ENCODE measurements around the gene MT1G.

DNA sequence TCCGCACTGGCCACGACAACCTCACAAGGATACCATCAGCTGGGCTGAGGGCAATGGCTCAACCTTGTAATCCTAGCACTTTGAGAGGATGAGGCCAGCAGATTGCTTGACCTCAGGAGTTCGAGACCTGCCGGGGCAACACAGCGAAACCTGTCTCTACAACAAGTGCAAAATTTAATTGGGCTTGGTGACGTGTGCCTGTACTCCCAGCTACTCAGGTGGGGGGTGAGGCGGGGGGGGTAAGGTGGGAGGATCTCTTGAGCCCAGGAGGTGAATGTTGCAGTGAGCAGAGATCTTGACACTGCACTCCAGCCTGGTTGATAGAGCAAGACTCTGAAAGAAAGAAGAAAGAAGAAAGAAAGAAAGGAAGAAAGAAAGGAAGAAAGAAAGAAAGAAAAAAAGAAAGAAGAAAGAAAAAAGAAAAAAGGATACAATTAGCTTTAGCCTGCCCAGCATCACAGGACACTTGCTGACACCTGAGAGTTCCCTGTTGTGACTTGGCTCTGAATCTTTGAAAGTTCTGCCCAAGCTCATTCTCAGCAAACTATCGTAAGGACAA lies 47.4 kb downstream of the MT1G start:
- TF ChIP-seq, protein P1, sequence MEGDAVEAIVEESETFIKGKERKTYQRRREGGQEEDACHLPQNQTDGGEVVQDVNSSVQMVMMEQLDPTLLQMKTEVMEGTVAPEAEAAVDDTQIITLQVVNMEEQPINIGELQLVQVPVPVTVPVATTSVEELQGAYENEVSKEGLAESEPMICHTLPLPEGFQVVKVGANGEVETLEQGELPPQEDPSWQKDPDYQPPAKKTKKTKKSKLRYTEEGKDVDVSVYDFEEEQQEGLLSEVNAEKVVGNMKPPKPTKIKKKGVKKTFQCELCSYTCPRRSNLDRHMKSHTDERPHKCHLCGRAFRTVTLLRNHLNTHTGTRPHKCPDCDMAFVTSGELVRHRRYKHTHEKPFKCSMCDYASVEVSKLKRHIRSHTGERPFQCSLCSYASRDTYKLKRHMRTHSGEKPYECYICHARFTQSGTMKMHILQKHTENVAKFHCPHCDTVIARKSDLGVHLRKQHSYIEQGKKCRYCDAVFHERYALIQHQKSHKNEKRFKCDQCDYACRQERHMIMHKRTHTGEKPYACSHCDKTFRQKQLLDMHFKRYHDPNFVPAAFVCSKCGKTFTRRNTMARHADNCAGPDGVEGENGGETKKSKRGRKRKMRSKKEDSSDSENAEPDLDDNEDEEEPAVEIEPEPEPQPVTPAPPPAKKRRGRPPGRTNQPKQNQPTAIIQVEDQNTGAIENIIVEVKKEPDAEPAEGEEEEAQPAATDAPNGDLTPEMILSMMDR (IDR thresholded peaks at IDR 0.05): no peak
- no peak for TF ChIP-seq POLR2A (IDR thresholded peaks at IDR 0.05)

Data from testis (tissue), 2 donors.